PC-9 (cell line): ENCODE measurements around the gene GREB1L. TPM values are rescaled to one million over a fixed set of nuclear protein-coding genes. Genes with fewer than 3 reads are reported as not detected.
A peak's percentile ranks its signal among the peaks of the same experiment; 100 is the strongest.

Experiments
- Bru-seq: library from RNA; stranded (reverse); fragments of 400-500 nt; gene quantifications from one replicate; lab custom pipeline; 2021; lab: Mats Ljungman, UMichigan
- BruChase-seq, 2 experiments: library from RNA; stranded (reverse); fragments of 400-500 nt; gene quantifications; one replicate each; lab custom pipeline; 2021; lab: Mats Ljungman, UMichigan
- BruUV-seq: library from RNA; stranded (reverse); fragments of 400-500 nt; replicated peaks from 2 replicates; lab custom pipeline; 2021; lab: Mats Ljungman, UMichigan
- CTCF ChIA-PET: fragments of 300-600 bp; sonication (Branson Sonifier 250); formaldehyde crosslinking; loops from one replicate; lab custom pipeline; 2022; ENCODE audit warnings: antibody characterized with exemption; lab: Charles Lee
- POLR2A ChIA-PET: fragments of 300-600 bp; sonication (Branson Sonifier 250); formaldehyde crosslinking; loops from one replicate; lab custom pipeline; 2022; ENCODE audit warnings: antibody characterized with exemption; ENCODE audit not compliant: unreplicated experiment; lab: Charles Lee
- DNase-seq, 2 experiments: peaks; one replicate each; pipeline versions ENCODE4 v3.0.0 to v3.0.0-alpha.2; 2015 to 2022; ENCODE audit warnings: mixed read lengths in 1 of 2
- H2AFZ ChIP-seq: fragments of 200-600 bp; sonication (generic); 2 replicates; pipeline ENCODE4 v1.8.1; 2017; ENCODE audit warnings: antibody characterized with exemption
- H3F3A ChIP-seq: fragments of 200-600 bp; sonication (generic); 2 replicates; pipeline ENCODE4 v1.8.1; 2017; ENCODE audit warnings: antibody characterized with exemption, mild to moderate bottlenecking, low read depth; ENCODE audit not compliant: insufficient read depth
- H3K27ac ChIP-seq: fragments of 200-600 bp; sonication (generic); 2 replicates; pipeline ENCODE4 v1.6.1; 2016; ENCODE audit warnings: mixed run types
- H3K27me3 ChIP-seq: fragments of 200-600 bp; sonication (generic); 2 replicates; pipeline ENCODE4 v1.6.1; 2016; ENCODE audit warnings: low read depth, mixed run types; ENCODE audit not compliant: insufficient read depth
- H3K36me3 ChIP-seq: fragments of 200-600 bp; sonication (generic); 2 replicates; pipeline ENCODE4 v1.6.1; 2016; ENCODE audit warnings: low read depth, mixed run types
- H3K4me1 ChIP-seq: fragments of 200-600 bp; sonication (generic); replicated peaks from 2 replicates; pipeline ENCODE4 v1.6.1; 2016; ENCODE audit warnings: mixed run types; ENCODE audit not compliant: insufficient read depth
- H3K4me2 ChIP-seq: fragments of 200-600 bp; sonication (generic); 2 replicates; pipeline ENCODE4 v1.6.1; 2017; ENCODE audit warnings: mixed run types
- H3K4me3 ChIP-seq: fragments of 200-600 bp; sonication (generic); 2 replicates; pipeline ENCODE4 v1.6.1; 2016; ENCODE audit warnings: mixed run types
- H3K79me2 ChIP-seq: fragments of 200-600 bp; sonication (generic); 2 replicates; pipeline ENCODE4 v1.6.1; 2017; ENCODE audit warnings: low read depth, mixed run types
- H3K9me2 ChIP-seq: fragments of 200-600 bp; sonication (generic); 2 replicates; pipeline ENCODE4 v1.8.1; 2017; ENCODE audit warnings: mild to moderate bottlenecking; ENCODE audit not compliant: insufficient read depth
- H3K9me3 ChIP-seq: fragments of 200-600 bp; sonication (generic); 2 replicates; pipeline ENCODE4 v1.8.1; 2016; ENCODE audit warnings: low read depth; ENCODE audit not compliant: insufficient read depth
- H4K20me1 ChIP-seq: fragments of 200-600 bp; sonication (generic); 2 replicates; pipeline ENCODE4 v1.8.1; 2017; ENCODE audit not compliant: insufficient read depth
- EZH2 ChIP-seq: fragments of 200-600 bp; sonication (generic); IDR thresholded peaks from 2 replicates; pipeline ENCODE4 v1.8.0; 2017; ENCODE audit warnings: antibody characterized with exemption, low read depth
- intact Hi-C: fragments of 100-400 bp; cut with micrococcal nuclease; formaldehyde crosslinking; loops from one replicate; pipeline ENCODE4 v1.10.0; 2022; ENCODE audit not compliant: unreplicated experiment
- long read RNA-seq: library from polyadenylated mRNA; stranded (forward); transcript quantifications from one replicate; pipeline ENCODE4 v2.0.0, GENCODE V29; 2022
- total RNA-seq: library from RNA; stranded (reverse); gene quantifications from 2 replicates; pipeline ENCODE4 v1.2.3, GENCODE V29; 2021
- TF ChIP-seq, protein P1 (sequence below): fragments of 200-600 bp; sonication (generic); conservative IDR thresholded peaks from 2 replicates; pipeline ENCODE4 v1.6.1; 2017; ENCODE audit warnings: mixed run types, antibody characterized with exemption, mild to moderate bottlenecking, moderate library complexity

GREB1L gene
- total RNA-seq (3.6 and 6.0 TPM in 2 replicates), Bru-seq, nascent RNA (percentile 51 among the genes with signal in this experiment), BruChase-seq, experiment 1, labeled RNA remaining after a 2-hour chase (percentile 54 among the genes with signal in this experiment), BruChase-seq, experiment 2, labeled RNA remaining after a 6-hour chase (percentile 44 among the genes with signal in this experiment)
- long read RNA-seq, partial matches to known transcripts: 1 of 2 reads
- long read RNA-seq, other reads (novel, unspliced or antisense): 1 of 2 reads

DNA sequence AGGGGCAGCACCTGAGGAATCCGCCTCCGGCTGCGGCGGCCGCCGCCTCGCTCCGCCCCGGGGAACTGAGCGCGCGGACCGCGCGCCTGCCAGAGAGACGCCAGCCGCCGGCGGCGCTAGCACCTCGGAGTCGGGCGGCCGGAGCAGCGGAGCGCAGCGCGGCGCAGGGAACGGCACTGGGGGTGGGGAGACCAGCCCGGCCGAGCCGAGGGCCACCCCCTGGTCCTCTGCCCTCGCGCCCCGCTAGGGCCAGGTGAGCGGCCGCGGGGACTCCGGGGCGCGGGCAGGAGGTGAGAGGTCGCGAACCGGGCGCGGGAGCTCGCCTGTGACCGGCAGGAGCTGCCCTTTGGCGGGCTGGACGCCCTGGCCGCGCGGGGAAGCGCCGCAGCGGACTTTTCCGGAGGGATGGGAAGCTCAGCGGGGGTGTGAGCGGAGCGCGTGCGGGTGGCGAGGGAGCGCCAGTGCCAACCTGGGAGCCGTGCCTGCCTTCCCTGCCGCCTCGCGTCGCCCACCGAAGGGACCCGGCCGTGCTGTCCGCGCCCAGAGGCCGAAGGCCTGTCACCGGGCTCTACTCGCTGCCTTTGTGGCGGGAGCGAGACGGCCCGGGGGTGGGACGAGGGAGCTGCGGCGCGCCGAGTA lies at the start of gene GREB1L:
Gene GREB1L (plus strand): TSS at position 92 of the 639 bp plus-strand sequence. CDS start 141,287 bp downstream, outside the sequence.
- no peaks in the 10 kb centered on the region for H4K20me1 ChIP-seq
- no peak within 1 kb of the TSS for H3K27ac ChIP-seq
- intact Hi-C loops: loop anchor here (1.0 kb wide), 1 partner anchor 202 kb away; no protein-coding TSS in a partner anchor
- no peaks in the 10 kb centered on the region; the same call in 1 of the 2 replicates for H3K79me2 ChIP-seq
- H3K9me3 ChIP-seq: no peaks in the 10 kb centered on the region
- peak within 1 kb of the TSS; percentile 74 for H2AFZ ChIP-seq
- ChIA-PET CTCF (no interaction called here), POLR2A (no interaction called here)
- H3K4me2 ChIP-seq: peak within 1 kb of the TSS; percentile 86
- no peaks in the 10 kb centered on the region for H3K9me2 ChIP-seq
- no TSS peak for BruUV-seq
- peak within 1 kb of the TSS; percentile 62 for H3K4me3 ChIP-seq
- no peaks in the 10 kb centered on the region for H3K27me3 ChIP-seq
- no peaks in the 10 kb centered on the region for H3K36me3 ChIP-seq
- DNase-seq: peak; percentile 38 to 73
- TF ChIP-seq, protein P1, sequence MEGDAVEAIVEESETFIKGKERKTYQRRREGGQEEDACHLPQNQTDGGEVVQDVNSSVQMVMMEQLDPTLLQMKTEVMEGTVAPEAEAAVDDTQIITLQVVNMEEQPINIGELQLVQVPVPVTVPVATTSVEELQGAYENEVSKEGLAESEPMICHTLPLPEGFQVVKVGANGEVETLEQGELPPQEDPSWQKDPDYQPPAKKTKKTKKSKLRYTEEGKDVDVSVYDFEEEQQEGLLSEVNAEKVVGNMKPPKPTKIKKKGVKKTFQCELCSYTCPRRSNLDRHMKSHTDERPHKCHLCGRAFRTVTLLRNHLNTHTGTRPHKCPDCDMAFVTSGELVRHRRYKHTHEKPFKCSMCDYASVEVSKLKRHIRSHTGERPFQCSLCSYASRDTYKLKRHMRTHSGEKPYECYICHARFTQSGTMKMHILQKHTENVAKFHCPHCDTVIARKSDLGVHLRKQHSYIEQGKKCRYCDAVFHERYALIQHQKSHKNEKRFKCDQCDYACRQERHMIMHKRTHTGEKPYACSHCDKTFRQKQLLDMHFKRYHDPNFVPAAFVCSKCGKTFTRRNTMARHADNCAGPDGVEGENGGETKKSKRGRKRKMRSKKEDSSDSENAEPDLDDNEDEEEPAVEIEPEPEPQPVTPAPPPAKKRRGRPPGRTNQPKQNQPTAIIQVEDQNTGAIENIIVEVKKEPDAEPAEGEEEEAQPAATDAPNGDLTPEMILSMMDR: no peak; the same call in 1 of the 2 replicates
- no peak for TF ChIP-seq EZH2
- no peaks in the 10 kb centered on the region for H3F3A ChIP-seq
- 0 out of 2 replicates have a peak, but pooled peaks cover 7% of the 10 kb centered on the region for H3K4me1 ChIP-seq

DNA sequence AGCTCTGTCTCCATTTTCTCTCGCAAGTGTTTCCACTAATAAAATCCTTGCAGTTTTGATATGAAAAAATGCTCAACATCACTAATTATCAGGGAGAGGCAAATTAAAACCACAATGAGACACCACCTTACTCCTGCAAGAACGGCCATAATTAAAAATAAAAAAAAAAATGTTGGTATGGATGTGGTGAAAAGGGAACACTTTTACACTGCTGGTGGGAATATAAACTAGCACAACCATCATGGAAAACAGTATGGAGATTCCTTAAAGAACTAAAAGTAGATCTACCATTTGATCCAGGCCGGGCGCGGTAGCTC lies 49.8 kb upstream of the GREB1L start:
- H3K4me1 ChIP-seq: no peaks in the 10 kb centered on the region
- no TSS peak for BruUV-seq
- no peak for DNase-seq
- TF ChIP-seq, protein P1: peak; percentile 21; the same call in 1 of the 2 replicates
- TF ChIP-seq EZH2: no peak
- no peak overlapping the region for H2AFZ ChIP-seq
- no peaks in the 10 kb centered on the region for H3F3A ChIP-seq
- H4K20me1 ChIP-seq: no peaks in the 10 kb centered on the region
- H3K4me3 ChIP-seq: no peak overlapping the region
- intact Hi-C loops: loop anchor here (10.0 kb wide), 1 partner anchor 413 kb away; the partner anchor contains the start of gene ESCO1
- H3K79me2 ChIP-seq: no peaks in the 10 kb centered on the region
- H3K27ac ChIP-seq: no peak overlapping the region
- H3K4me2 ChIP-seq: no peak overlapping the region
- H3K36me3 ChIP-seq: no peaks in the 10 kb centered on the region
- no peaks in the 10 kb centered on the region for H3K9me3 ChIP-seq
- POLR2A ChIA-PET: no interaction called here
- no peaks in the 10 kb centered on the region for H3K9me2 ChIP-seq
- CTCF ChIA-PET: no interaction called here
- no peaks in the 10 kb centered on the region for H3K27me3 ChIP-seq

- TF ChIP-seq, protein P1: peak; percentile 88
- TF ChIP-seq EZH2: no peak
- Histone ChIP-seq H3K27ac (no peak overlapping the region), H4K20me1 (no peaks in the 10 kb centered on the region), H3K4me1 (no peaks in the 10 kb centered on the region), H3K9me2 (no peaks in the 10 kb centered on the region), H3K4me3 (no peak overlapping the region), H2AFZ (0 out of 2 replicates have a peak overlapping the region, but pooled peaks have one; percentile 24), H3K9me3 (no peaks in the 10 kb centered on the region), H3K79me2 (no peaks in the 10 kb centered on the region), H3K4me2 (peak overlapping the region; percentile 29), H3K27me3 (no peaks in the 10 kb centered on the region), H3F3A (no peaks in the 10 kb centered on the region), H3K36me3 (no peaks in the 10 kb centered on the region)
- CTCF ChIA-PET: interaction anchor here (0.6 to 0.8 kb wide), 3 partner anchors 88 to 250 kb away, joined by 3 to 6 read pairs (median 3); no protein-coding TSS in a partner anchor
- DNase-seq: peak in 1 of 2 experiments; percentile 39
- POLR2A ChIA-PET: no interaction called here
- BruUV-seq: no TSS peak
- intact Hi-C loops: loop anchor here (1.0 to 10.0 kb wide), 3 partner anchors 249 to 410 kb away; partner anchors contain the start of gene ESCO1
Observed at GRCh38 chr18:21194871-21195771, 46.9 kb upstream of the GREB1L start.
